NCI-H2196 treated with DMSO at 0.1 percent for 48 hours (cell line): ENCODE measurements around the gene ZNF76.
A peak's percentile ranks its signal among the peaks of the same experiment; 100 is the strongest.

Experiments used
- DNase-seq: peaks from one replicate; lab custom pipeline; 2025; ENCODE audit not compliant: unreplicated experiment; lab: John Stamatoyannopoulos, UW

Gene ZNF76

DNA sequence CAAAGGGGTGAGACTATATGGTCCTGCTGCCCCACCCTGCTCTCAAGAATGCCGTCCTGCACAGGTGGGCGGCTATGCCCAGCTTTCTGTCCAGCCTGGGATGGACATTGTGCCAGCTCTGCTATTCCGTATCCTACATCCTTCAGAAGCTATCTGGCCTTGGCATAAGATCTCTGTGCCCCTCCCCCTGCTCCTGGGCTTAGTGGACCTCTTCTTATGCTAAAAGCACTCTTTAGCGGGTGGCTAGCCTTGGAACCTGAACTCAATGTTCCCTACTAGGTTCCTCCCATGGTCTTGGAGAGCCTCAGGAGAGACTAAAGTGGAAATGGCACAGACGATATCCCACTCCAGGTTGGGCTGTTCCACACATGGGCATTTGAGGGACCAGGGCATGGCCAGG, 23.3 kb upstream of the ZNF76 start:
- no peak for DNase-seq

DNA sequence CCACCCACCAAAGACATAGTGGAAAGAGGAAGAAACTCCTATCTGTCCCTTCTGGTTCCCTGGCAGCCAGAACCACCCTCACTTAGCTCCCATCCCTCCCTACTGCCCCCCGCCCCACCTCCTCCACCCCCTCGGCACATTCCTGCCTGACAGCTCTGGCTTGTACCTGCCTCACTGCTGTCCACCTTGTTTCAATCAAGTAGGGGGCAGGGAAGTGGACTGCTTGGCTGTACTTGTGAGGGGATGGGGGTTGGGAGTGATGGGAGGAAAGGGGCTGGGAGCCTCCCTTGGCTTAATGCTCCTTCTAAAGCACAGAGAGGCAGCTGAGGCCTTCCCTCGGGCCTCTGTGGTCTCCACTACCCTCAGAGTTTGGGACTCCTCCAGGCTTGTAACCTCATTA, 22.1 kb upstream of the ZNF76 start:
- DNase-seq = no peak

DNA sequence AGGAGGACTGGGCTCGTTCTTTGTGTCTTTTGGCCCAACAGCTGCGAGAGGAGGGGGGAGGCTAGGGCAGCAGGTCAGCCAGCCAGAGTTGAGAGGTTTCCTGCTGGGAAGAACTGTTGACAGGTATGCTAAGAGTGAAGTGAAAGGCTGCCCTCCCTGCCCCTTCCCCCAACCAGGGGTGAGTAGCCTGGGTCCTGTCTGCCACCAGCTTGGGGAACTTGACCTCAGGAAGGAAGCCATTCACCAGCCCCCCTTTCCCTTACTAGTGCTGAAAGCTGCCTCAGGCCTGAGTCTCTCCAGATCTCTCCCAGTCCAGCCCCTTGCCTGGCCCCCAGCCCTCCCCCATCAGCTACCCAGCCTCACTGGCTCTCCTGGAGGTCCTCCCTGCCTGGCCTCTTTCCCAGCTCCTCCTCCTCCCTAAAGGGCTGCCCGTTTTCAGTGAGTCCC, 20.7 kb upstream of the ZNF76 start:
- DNase-seq = no peak

DNA sequence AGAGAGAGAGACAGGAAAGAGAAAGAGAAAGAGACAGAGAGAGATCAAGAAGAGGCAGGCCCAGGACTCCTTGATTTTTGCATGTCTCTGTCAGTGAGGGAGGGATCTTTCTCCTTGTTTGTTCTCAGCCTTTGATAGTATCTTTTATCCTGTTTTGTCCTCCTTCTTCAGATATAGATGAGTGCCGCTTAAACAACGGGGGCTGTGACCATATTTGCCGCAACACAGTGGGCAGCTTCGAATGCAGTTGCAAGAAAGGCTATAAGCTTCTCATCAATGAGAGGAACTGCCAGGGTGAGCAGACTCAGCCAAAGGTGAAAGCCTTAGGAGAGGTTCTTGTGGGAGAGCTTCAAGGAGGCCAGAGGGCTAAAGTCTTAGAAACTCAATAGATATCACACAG, 20.0 kb upstream of the ZNF76 start:
- DNase-seq = no peak

DNA sequence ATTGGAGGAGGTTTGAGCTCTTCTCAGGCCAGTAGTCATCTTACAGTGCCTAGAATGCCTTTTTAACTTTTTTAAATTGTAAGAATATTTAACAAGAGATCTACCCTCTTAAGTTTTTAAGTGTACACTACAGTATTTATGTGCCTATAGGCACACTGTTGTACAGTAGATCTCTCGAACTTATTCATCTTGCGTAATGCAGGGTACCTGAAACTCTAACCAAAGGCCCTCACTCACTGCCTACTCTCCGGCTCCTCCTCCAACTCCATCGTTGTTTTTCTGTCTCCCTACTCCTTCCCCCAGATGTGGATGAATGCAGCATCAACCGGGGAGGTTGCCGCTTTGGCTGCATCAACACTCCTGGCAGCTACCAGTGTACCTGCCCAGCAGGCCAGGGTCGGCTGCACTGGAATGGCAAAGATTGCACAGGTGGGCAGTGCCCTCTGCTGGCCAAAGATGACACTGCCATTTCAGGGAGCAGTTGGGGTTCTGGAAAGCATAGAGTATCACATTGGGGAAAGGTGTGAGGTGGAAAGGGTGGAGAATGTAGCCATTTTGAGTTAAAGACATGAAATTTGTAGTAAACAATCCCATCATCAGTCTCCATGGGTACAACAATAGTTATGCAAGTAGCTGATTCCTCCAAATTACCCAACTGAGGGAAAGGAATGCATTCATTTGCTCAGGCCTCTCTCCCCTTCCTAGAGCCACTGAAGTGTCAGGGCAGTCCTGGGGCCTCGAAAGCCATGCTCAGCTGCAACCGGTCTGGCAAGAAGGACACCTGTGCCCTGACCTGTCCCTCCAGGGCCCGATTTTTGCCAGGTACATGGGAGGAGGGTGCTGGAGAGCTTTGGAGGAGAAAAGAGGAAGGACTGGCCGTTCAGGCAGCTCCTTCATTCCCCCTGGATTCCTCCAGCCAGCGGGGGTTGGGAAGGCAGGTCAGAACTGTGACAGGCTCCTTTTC, 18.4 kb upstream of the ZNF76 start:
- peak; percentile 28 for DNase-seq

DNA sequence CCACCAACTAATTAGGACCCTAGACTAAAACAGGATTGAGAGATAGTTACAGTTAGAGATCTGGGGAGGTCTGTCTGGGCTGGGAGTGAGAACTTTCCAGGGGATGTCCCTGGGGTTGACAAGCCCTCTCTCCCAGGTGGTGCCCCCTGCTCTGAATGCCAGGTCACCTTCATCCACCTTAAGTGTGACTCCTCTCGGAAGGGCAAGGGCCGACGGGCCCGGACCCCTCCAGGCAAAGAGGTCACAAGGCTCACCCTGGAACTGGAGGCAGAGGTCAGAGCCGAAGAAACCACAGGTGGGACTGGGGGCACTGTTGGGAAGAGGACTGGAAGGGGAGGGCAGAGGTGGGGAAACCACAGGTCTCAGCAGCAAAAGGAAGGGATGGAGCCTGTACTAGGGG, 17.0 kb upstream of the ZNF76 start:
- DNase-seq = no peak

DNA sequence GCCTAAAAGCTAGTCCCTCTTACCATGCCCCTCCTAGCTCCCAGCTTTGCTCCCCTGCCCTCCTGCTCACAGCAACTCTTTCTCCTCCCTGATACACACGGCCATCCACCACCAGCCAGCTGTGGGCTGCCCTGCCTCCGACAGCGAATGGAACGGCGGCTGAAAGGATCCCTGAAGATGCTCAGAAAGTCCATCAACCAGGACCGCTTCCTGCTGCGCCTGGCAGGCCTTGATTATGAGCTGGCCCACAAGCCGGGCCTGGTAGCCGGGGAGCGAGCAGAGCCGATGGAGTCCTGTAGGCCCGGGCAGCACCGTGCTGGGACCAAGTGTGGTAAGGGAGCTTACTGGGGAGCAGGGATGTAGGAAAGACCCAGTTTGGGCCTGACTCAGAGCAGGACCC, 16.6 kb upstream of the ZNF76 start:
- no peak for DNase-seq

DNA sequence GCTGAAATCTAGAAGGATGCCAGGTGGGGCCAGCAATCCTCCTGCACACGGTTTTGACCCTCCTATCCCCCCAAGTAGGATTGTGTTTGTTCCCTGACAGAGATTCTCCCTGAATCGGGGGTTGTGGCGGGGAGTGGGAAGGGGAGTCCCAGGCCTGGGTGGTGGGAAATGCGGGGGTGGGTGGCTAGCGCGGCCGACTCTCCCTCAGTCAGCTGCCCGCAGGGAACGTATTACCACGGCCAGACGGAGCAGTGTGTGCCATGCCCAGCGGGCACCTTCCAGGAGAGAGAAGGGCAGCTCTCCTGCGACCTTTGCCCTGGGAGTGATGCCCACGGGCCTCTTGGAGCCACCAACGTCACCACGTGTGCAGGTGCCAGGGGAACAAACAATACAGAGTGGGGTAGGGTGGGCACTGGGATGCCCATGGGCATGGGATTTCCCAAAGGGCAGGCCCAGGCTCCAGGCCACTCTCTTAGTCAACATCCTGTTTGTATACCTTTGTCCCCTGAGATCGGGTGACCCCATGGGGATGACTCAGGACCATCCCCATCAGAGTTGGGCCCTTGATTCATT, 16.1 kb upstream of the ZNF76 start:
- no peak for DNase-seq

DNA sequence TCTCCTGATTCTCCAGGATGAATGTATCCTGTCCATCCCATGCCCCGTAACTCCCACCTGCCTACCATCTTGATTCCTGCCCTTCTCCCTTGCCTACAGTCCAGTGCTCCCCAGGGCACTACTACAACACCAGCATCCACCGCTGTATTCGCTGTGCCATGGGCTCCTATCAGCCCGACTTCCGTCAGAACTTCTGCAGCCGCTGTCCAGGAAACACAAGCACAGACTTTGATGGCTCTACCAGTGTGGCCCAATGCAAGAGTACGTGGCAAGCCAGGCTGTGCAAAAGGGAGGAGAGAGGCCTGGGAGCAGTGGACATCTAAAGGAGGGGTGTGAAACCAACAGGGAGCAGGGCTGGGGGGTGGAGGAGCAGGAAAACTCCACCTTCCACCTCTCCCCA, 15.0 kb upstream of the ZNF76 start:
- DNase-seq = no peak

DNA sequence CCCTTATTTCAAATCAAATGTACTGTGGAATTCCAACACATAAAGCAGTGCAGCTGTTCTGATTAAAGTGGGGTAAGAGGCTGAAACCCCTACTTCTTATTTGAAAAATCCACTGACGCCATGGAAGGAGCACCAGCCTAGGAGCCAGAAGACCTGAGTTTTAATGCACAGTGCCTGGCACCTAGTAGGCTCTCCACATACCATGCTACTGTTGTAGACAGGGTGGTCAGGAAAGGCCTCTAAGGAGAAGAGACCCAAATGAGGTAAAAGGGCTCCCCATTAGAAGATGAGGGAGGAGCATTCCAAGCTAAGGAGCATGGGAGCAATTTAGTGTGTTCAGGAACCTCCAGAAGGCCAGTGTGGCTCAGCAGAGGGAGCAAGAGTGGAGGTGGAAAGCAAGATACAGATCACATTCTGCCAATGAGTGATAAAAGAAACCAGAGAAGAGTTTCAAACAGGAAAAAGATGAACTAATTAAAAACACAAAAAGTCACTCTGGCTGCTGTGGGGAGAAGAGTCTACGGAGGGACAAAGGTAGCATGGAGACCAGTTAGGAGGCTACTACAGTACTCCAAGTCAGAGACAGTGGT, 11.8 kb upstream of the ZNF76 start:
- DNase-seq = no peak

DNA sequence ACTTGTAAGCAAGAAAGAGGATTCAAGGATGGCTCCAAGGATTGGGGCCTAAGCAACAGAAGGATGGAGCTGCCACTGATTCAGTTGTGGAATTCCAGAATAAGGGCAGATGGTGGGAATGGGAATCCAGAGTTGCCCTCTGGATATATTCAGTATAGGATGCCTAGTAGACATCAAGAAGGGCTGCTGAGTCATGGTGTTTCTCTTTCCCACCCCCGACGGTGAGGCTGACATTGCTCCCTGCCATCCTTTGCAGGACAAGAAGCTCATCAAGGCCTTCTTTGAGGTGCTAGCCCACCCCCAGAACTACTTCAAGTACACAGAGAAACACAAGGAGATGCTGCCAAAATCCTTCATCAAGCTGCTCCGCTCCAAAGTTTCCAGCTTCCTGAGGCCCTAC, 11.2 kb upstream of the ZNF76 start:
- DNase-seq = no peak

DNA sequence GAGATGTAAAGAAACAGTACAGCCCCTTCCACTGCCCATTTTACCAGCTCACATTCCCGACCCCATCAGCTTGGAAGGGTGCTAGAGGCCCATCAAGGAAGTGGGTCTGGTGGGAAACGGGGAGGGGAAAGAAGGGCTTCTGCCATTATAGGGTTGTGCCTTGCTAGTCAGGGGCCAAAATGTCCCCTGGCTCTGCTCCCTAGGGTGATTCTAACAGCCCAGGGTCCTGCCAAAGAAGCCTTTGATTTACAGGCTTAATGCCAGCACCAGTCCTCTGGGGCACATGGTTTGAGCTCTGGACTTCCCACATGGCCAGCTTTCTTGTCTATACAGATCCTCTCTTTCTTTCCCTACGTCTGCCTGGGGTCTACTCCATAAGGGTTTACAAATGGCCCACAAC, 10.6 kb upstream of the ZNF76 start:
- DNase-seq = no peak

DNA sequence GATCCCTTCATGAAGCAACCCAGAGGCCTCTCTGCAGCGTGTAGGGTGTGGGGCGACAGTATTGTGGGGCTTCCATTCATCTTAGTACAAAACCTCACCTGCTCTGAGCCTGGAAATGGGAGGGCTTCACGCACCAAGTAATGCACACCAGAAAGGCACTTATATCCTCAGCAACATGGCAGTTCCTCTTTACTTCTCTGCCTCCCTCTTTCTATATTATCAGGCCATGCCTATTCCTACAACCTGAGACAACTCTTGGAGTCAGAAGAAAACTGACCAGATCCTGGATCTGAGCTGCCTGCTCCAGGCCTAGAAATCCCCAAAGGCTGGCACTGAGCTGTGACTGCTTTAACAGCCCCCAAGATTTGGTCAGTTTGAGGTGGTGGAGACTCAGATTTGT, 7.6 kb upstream of the ZNF76 start:
- no peak for DNase-seq

DNA sequence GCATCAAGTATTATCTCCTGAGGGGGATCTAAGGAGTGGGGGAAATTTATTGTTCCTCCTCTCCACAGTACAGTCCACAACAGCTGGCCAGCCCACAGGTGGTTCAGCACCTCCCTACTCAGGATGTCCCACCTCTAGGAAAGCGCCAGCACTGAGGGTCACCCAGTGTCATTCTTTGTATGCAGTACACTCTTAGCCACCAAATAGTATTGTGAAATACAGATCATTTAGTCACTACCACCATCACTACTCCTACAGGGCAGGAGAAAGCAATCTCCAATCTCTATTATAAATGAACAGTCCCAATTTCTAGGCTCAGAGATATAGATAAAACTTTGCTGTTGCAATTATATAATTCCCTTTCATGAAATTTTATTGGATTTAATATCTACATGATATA, 6.3 kb upstream of the ZNF76 start:
- no peak for DNase-seq

DNA sequence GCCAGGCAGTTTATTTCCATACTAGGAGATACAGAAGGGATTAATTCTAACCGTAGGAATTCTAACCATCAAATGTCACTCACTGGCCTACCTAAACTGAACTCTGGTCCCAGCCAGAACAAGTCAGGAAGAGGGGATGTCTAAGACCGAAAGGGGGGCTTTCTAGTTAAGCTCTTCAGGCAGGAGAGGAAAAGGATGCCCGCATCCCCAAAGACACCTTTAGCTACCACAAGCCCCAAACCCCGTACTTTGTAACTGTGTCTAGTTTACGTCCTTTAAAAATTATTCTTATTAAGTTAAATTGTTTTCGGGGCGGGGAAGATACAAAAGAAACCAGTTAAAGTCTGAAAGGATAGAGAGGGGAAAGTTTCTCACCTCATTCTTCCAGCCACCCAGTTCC, 1.2 kb upstream of the ZNF76 start:
- DNase-seq = no peak

DNA sequence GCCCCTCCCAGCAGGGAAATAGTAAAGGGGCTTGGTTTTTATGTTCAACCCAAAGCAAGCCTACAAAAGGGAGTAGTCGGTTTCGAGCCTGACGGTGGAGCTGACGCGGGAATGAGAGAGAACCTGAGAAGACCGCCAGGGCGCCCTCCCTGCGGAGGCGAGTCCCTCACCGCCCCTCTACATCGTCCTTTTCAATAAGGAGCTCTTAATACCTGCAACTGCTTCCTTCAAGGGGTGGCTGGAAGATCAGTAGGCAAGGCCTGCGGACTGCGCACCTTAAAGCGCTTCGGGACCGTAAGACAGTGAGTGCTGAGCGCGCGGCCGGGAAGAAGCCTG, 709 bp upstream of the ZNF76 start:
- no peak for DNase-seq

DNA sequence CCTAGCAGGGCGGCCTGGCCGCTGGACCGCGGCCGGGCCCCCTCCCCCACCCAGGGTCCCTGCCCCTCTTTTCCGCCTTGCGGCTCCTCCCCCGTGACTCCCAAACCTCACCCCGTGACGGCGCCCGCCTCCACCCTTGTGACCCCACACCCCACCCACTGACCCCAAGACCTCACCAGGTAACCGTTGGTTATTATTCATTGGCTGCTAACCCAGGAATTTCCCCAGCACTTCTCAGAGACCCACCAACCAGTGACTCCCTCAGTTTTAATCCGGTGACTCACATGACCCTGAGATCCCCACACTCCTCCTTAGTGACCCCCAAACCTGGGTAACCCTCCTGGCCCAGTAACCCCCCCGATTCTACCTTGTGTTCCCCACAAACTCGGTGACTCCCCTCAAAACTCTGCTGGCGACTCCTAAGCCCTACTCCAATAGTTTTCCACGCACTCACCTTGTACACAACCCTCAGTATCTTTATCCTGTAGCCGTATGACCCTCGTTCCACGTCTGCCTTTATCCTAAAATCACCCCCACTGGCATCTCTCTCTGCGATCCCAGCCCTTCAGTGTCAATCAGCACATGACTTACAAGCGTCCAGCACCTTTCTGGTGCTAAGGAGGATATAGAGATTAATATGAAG, 534 bp downstream of the ZNF76 start:
- DNase-seq = peak; percentile 59

DNA sequence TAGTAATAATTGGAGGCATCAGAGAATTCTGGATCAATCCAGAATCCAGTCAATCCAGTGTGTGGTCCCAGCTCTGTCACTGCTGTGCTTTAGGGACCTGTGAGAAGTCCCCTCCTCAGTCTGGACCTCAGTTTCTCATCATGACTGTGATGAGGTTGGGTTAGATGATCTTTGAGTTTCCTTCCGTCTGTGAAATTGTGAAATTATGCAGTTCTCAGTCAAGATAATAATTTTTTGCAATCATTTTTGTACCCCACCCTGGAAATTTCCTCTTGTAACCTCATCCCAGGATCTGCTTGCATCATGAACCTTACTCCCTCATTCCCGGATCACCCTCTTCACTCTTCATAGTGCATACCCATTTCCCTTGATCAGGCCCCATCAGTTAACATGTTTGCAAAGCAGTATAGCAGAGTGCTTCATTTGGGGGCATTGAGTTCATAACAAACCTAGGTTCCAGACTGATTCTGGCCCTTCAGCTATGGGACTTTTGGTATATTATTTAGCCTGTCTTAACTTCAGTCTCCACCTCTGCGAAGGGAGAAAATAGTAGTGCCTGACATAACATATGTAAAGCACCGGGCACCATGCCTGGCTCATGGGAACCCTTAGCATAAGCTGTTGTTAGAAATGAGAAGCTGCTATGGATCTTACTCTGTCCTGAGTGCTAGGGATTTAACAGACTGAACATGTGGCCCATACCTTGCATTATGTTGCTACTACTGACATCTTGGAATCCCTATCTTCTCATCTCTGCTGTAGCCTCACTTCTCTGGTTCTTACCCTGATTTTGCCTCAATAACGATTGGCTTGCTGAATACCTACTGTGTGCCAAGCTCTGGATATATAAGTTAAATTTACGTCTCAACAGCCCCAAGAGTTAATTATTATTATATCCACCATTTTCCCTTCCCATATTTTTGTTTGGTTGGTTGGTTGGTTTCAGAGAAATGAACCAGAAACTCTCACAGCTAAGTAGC, 1.3 kb downstream of the ZNF76 start:
- DNase-seq = no peak

DNA sequence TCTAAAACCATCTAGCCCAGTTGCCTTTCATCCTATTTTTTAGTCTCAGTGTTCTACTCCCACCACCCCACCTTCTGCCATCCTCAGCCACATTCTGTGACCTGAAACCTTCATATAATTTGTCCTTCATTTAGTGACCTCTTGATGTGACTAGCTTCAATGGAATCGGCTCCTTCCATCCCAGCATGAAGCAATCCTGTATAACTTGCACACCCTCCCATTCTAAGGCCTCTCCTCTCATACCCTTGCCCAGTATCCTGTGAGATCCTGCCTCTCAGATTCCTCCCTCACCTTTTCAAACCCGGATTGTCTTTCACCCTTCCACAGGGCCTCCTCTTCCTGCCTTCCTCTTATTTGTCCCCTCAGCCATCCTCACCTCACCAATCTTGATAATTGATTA, 3.1 kb downstream of the ZNF76 start:
- DNase-seq = no peak

DNA sequence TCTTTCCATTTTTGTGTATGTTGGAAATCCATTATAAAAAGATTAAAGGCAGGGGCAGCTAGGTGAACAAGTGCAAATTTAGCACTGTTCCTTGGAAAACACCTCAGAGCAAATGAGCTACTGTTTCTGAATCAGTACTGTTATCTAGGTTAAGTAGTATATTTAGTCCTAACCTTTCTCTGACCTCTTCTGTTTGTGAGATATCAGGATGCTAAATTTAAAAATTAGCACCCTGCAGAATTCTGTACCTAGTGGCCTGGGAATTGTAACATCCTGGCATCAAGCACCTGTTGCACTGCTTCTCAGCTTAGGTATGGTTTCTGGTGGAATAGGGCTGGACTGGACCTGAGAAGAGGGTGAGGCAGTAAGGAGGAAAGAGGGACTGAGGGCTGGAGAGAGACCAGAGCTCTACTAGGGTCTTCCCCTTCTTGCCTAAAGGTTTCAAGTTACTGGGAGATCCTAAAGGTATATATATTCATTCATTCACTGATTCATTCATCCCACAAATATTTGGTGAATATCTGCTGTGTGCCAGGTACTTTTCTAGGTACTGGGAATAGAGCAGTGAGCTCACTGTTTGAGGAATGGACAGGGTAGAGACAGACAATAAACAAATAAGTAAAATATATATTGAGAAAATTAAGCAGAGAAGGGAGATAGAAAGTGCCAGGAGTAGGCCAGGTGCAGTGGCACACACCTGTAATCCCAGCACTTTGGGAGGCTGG, 5.2 kb downstream of the ZNF76 start:
- DNase-seq = no peak
